ENCODE data around the gene LEAP2.
A peak's percentile ranks its signal among the peaks of the same experiment; 100 is the strongest.
"Not testable (repeated sequence)": the region's sequence is repeated elsewhere in the genome, so short reads cannot be mapped to it uniquely, and the experiment has no call there.

LEAP2 gene

DNA sequence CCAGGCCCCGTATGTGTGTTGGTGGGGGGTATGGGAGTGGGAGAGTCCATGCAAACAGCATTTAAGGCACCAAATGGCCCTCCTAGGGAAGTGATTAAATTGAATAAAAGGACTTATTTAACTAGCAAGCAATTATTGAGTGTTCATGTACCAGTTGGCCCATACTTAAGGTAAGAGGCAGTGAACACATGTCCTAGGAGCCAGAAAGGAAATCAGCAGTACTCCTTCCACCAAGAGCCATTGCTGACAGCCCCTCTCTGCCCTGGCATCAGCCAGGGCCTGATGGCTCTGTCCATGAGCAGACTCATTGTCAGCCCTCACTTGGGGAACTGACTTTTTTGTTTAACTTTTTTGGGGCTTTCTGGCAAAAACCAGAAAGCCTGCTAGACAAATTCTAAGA lies 32.6 kb upstream of the LEAP2 start:
- no peak for DNase-seq (ENCODE audit: low read depth in 3 of 3)

- no peak for DNase-seq (ENCODE audit: low read depth in 3 of 3)
Observed at GRCh38 chr5:132841305-132841704, 32.2 kb upstream of the LEAP2 start.

GRCh38 chr5:132848270-132848669 lies 25.2 kb upstream of the LEAP2 start:
- no peak for DNase-seq (ENCODE audit: low read depth in 3 of 3)

- no peak for DNase-seq (ENCODE audit: low read depth in 3 of 3)
Observed at GRCh38 chr5:132849347-132849746, 24.1 kb upstream of the LEAP2 start.

DNA sequence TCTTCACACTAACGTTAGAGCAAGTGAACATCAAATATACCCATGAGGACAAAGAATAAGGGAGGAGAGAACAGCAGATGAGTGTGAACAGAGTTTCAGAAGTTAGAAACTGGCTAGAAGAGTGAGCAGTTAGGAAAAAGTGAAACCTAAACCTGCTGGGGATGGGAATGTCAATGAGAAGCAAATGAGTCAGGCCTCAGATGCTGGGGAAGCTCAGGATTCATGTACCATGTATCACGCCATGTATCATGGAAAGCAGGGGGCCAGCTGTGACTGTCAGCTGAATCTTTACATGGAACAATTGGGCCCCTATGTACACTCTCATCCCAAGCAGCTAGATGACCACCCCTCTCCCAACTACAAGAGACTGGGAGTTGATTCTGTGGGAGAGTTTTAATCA lies 23.4 kb upstream of the LEAP2 start:
- DNase-seq (ENCODE audit: low read depth in 3 of 3), result no peak

DNA sequence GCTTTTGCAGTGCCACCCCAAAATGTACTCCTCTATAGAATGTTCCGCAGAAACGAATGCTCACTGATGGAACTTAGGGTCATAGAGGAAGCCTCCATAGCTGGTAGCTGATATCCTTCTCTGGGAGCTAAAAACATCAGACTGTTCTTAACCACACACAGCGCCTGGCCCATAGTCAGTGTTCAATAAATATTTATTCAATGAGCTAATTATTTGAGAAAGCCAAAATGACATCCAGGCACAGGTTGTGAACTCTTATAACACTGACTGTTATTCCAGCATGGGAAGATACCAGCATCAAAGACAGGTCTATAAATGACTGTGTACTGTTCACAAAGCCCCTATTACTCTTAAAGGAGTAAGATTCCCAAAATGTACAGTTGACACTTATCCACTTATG lies 20.1 kb upstream of the LEAP2 start:
- no peak for DNase-seq (ENCODE audit: low read depth in 3 of 3)

DNA sequence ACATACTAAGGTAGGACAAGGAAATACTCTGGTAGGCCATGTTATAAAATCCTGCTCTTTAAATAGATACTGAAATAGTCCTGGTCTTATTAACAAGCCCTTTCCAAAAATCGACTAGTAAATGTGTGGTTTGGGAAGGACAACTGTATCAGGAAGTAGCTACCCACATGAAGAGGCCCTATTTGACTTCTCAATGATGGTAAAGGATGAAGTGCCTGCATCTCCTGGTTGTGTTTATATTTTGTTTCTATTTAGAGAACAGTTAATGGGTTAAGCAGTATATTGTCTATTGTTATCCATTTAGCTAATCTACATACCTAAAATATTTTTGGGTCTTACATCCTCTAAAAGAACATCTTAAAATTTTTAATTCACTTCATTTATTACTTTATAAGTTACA lies 19.7 kb upstream of the LEAP2 start:
- no peak for DNase-seq (ENCODE audit: low read depth in 3 of 3)

GRCh38 chr5:132854301-132854700 lies 19.2 kb upstream of the LEAP2 start:
- DNase-seq (ENCODE audit: low read depth in 3 of 3), result no peak

DNA sequence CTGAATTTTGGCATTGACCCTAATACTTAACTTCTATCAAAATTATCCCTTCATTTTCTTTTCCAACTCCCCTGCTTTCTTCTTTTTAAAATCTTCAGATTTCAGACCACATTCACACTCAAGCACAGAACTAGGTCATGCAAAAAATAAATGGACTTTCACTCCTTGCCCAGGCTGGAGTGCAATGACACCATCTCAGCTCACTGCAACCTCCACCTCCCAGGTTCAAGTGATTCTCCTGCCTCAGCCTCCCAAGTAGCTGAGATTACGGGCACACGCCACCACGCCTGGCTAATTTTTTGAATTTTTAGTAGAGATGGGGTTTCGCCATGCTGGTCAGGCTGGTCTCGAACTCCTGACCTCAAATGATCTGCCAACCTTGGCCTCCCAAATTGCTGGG lies 18.5 kb upstream of the LEAP2 start:
- DNase-seq (ENCODE audit: low read depth in 3 of 3), result not testable (repeated sequence)

DNA sequence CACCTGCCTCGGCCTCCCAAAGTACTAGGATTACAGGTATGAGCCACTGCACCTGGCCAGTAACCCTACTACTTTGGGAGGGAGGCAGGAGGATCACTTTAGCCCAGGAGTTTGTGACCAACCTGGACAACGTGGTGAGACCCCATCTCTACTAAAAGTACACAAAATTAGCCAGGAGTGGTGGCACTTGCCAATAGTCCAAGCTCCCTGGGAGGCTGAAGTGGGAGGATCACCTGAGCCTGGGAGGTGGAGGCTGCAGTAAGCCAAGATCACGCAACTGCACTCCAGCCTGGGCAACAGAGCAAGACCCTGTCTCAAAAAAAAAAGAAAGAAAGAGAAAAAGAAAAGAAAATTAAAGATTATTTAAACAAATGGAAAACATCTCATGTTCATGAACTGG lies 17.5 kb upstream of the LEAP2 start:
- DNase-seq (ENCODE audit: low read depth in 3 of 3), result no peak

DNA sequence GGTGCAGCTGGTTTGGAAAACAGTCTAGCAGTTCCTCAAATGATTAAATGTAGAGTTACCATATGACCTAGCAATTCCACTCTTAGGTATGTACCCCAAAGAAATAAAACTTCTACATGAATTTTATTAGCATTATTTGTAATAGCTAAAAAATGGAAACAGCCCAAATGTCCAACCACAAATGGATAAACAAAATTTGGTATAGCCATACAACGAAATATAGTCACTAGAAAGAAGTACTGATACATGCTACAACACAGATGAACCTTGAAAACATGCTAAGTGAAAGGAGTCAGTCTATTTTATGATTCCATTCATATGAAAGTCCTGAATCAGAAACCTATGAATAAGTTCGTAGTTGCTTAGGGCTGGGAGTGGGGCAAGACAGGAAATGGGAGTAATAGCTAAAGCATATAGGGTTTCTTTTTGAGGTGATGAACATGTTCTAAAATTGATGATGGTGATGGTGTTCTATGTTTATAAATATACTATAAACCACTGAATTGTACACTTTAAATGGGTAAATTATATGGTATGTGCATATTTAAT lies 13.5 kb upstream of the LEAP2 start:
- no peak for DNase-seq (ENCODE audit: low read depth in 3 of 3)

DNA sequence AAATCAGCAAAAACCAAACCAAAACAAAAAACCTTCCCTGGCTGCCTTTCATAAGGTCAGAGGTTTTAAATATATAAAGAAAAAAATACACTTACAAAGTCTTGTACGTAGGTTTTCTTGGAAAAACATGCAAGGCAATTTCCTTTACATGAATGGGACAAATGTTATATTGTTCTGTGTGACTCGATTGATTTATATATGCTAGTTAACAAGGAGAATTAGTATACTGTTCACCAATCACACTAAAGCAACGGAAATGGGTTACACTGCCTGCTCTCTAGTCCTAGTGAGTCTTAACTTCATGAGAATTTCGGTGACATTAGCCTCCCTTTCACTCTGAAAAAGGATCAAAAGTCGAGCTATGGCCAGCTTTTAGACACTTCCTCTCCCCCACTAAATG lies 12.7 kb upstream of the LEAP2 start:
- no peak for DNase-seq (ENCODE audit: low read depth in 3 of 3)

DNA sequence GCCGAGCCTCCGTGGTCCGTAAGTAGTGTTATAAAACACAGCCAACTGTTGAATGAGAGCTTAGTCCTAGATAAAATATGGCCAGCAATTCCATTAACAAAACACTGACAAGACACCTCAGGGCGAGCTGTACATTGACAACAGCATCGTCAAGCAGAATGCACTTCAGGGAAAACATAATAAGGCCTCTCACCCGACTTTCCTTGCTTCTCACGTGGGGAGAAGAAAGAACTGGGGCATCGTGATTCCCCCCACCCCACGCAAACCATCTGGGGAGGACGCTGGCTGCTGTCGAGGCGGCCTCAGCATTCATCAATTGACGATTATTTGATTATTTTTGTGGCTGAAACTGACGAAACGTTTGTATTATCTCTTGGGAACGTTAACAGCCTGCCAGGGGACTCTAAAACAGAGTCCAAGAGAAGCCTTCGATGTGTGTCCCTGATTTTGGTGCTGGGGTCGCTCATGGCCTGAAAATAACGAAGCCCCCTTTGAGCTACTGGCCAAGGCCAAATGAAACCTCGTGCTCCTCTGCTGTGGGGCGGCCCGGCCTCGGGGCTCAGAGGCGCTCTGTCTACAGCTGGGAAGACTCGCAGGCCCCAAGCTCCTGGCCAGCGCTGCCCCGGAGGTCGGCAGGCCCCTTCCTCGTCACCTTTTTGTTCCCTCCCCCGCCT lies 7.7 kb upstream of the LEAP2 start:
- no peak for DNase-seq (ENCODE audit: low read depth in 3 of 3)

GRCh38 chr5:132866342-132867045 lies 7.0 kb upstream of the LEAP2 start, which contains the start of the genes GDF9 and UQCRQ:
GDF9 (minus strand) TSS chr5:132866469; CDS start chr5:132864533, 1,936 bp downstream.
UQCRQ (plus strand) TSS chr5:132866642; CDS start chr5:132866882, 240 bp downstream.
- peak; percentile 65 to 83 (median 77) for DNase-seq (ENCODE audit: low read depth in 3 of 3)

GRCh38 chr5:132867046-132867451 lies 6.4 kb upstream of the LEAP2 start:
- DNase-seq (ENCODE audit: low read depth in 3 of 3), result no peak

DNA sequence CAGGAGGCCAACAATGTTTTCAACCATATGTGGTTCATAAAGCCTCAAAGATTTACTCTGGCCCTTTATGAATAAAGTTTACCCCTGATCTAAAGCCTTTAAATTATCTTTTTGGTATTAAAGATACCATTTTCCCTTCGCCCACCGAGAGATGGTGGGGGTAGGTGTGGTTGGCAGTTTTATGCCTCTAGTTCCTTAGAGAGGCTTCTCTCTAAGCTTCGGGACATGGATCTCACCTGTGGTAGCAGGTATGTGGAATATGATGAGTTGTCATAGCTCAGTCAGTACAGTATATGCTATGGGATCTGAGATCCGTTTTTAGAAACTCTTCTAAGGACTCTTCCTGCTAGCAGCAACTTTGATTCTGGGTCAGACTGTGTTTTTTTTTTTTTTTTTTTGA lies 4.7 kb upstream of the LEAP2 start:
- DNase-seq (ENCODE audit: low read depth in 3 of 3), result no peak

DNA sequence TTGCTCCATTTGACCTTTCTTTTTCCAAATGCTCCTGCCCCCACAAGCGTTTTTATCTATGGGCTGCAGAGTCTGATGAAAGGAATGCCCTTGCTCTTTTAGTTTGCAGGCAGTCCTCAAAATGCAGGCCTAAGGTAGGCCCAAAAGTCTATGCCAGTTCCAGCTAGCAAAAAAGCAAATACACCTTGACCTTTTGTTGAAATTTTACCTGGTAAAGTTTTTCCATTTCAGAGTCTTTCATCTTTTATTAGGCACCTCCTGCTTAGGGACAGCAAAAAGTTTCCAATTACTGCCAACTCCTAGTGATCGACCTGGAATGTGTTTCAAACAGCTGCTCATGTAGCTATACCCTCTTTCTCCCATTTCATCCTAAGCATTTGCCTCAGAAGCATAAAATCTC lies 2.7 kb upstream of the LEAP2 start:
- no peak for DNase-seq (ENCODE audit: low read depth in 3 of 3)

GRCh38 chr5:132871459-132872284 lies 1.8 kb upstream of the LEAP2 start:
- no peak for DNase-seq (ENCODE audit: low read depth in 3 of 3)

GRCh38 chr5:132872788-132873118 lies 715 bp upstream of the LEAP2 start:
- no peak for DNase-seq (ENCODE audit: low read depth in 3 of 3)

DNA sequence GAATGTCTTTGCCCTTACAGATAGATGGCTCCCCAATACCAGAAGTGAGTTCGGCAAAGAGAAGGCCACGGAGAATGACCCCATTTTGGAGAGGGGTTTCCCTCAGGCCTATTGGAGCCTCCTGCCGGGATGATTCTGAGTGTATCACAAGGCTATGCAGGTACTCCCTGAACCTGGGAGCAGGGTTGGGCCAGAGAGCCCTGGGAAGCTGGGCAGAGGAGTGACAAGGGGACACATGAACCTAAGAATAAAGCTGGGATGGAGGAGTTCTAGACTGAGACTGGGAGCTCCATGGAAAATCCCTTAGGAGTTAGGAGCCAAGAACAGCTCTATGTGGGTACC lies 433 bp downstream of the LEAP2 start:
- DNase-seq (ENCODE audit: low read depth in 3 of 3), result no peak

- no peak for DNase-seq (ENCODE audit: low read depth in 3 of 3)
Observed at GRCh38 chr5:132876020-132876759, 2.7 kb downstream of the LEAP2 start.

DNA sequence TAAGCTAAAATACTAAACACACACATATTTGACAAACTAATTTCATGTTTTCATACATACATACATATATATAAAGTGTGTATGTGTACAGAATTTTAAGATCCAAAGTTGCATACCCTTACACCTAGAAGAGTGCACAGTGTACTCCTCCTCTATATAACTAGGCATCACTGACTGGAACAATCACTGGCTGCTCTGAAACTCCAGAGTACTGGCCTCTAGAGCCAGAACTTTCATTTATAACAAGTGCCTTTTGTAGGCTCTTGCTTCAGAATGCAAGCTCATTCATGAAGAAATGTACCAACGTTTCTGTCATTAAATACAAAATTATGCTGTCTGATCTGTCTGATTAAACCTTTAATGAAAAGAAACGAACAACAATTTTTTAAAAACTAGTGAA lies 4.0 kb downstream of the LEAP2 start:
- no peak for DNase-seq (ENCODE audit: low read depth in 3 of 3)

All from stimulated activated CD4-positive, alpha-beta T cell treated with anti-CD3 and anti-CD28 coated beads, TNF-alpha, amount 100 ng/mL, for 4 hours (primary cell).